Measurements from ENCODE around the gene PACRG. TPM values are rescaled to one million over a fixed set of nuclear protein-coding genes. Genes with fewer than 3 reads are reported as not detected.

PACRG gene
- polyA plus RNA-seq, 1 donor (not counting 4 experiments of a cell fraction or from before 2014, with no cell fraction given): 0.31 TPM

DNA sequence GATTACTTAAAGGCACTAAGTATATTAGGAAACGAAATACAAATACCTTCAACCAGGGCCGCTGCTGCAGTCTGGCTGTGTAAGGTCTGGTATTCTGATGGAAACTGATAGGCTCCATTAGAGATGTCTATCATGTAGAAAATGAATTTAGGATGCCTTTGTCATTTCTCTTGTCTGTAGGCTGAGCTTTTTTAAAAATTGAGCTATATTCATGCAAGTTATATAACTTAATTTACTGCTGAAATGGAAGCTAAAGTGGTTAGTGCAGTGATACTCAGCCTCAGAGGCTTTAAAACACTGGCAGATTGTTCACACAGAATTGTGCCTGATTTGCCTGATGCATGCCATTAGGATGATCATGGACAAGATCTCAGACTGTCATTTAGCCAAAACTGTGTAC lies 400.6 kb downstream of the PACRG start:
- H3K9me3 ChIP-seq (ENCODE audit: control insufficient read depth, low read depth, low read length): no peaks in the 10 kb centered on the region
- no peaks in the 10 kb centered on the region for H3K36me3 ChIP-seq (ENCODE audit: control insufficient read depth in 2 of 2, extremely low read depth in 1 of 2, insufficient read depth in 2 of 2, low read length in 2 of 2)
- H3K9me1 ChIP-seq (ENCODE audit: control insufficient read depth, extremely low read depth, insufficient read depth, low read length): no peaks in the 10 kb centered on the region
- H3K4me1 ChIP-seq (ENCODE audit: control insufficient read depth, extremely low read depth, insufficient read depth, low read length): no peaks in the 10 kb centered on the region
- H3K4me2 ChIP-seq (ENCODE audit: control insufficient read depth, extremely low read depth, insufficient read depth, low read depth, low read length): no peak overlapping the region
- H3K79me2 ChIP-seq (ENCODE audit: control insufficient read depth, insufficient read depth, low read length): no peaks in the 10 kb centered on the region
- H4K20me1 ChIP-seq (ENCODE audit: control insufficient read depth, extremely low read depth, insufficient read depth, low read length): no peaks in the 10 kb centered on the region
- DNase-seq (ENCODE audit: low read depth, low spot score) (no peak), FAIRE-seq (no peak)
- H3K4me3 ChIP-seq (ENCODE audit: control insufficient read depth in 2 of 3, extremely low read depth in 1 of 3, insufficient read depth in 2 of 3, low read depth in 1 of 3, low read length in 3 of 3): no peak overlapping the region
- no peak overlapping the region for H3K27ac ChIP-seq (ENCODE audit: control insufficient read depth, insufficient read depth, low read length)
- dilution Hi-C loops (cut with MboI; ENCODE audit: extremely low pct_ligation_motif_present, low sequenced_read_pairs): no loop called here
- H3K27me3 ChIP-seq (ENCODE audit: control insufficient read depth, extremely low read depth, insufficient read depth, low read length): no peaks in the 10 kb centered on the region
- TF ChIP-seq EZH2 (IDR thresholded peaks at IDR 0.05; ENCODE audit: low read length): no peak
- TF ChIP-seq, protein P1, sequence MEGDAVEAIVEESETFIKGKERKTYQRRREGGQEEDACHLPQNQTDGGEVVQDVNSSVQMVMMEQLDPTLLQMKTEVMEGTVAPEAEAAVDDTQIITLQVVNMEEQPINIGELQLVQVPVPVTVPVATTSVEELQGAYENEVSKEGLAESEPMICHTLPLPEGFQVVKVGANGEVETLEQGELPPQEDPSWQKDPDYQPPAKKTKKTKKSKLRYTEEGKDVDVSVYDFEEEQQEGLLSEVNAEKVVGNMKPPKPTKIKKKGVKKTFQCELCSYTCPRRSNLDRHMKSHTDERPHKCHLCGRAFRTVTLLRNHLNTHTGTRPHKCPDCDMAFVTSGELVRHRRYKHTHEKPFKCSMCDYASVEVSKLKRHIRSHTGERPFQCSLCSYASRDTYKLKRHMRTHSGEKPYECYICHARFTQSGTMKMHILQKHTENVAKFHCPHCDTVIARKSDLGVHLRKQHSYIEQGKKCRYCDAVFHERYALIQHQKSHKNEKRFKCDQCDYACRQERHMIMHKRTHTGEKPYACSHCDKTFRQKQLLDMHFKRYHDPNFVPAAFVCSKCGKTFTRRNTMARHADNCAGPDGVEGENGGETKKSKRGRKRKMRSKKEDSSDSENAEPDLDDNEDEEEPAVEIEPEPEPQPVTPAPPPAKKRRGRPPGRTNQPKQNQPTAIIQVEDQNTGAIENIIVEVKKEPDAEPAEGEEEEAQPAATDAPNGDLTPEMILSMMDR (optimal IDR thresholded peaks at IDR 0.05 in 1 of 3, IDR thresholded peaks at IDR 0.05 in 1 of 3, conservative IDR thresholded peaks at IDR 0.05 in 1 of 3; ENCODE audit: extremely low read depth in 1 of 3, insufficient read depth in 2 of 3, low read length in 3 of 3): no peak
- H2AFZ ChIP-seq (ENCODE audit: control insufficient read depth, low read length): no peak overlapping the region
- no peak overlapping the region for H3K9ac ChIP-seq (ENCODE audit: control insufficient read depth, extremely low read depth, insufficient read depth, low read length)

GRCh38 chr6:163132050-163132750 lies 404.4 kb downstream of the PACRG start:
- no peaks in the 10 kb centered on the region for H4K20me1 ChIP-seq (ENCODE audit: control insufficient read depth, extremely low read depth, insufficient read depth, low read length)
- no peak for FAIRE-seq
- H3K9ac ChIP-seq (ENCODE audit: control insufficient read depth, extremely low read depth, insufficient read depth, low read length): no peak overlapping the region
- H3K27ac ChIP-seq (ENCODE audit: control insufficient read depth, insufficient read depth, low read length): no peak overlapping the region
- TF ChIP-seq, protein P1 (optimal IDR thresholded peaks at IDR 0.05 in 1 of 3, IDR thresholded peaks at IDR 0.05 in 1 of 3, conservative IDR thresholded peaks at IDR 0.05 in 1 of 3; ENCODE audit: extremely low read depth in 1 of 3, insufficient read depth in 2 of 3, low read length in 3 of 3): no peak
- no peak for TF ChIP-seq EZH2 (IDR thresholded peaks at IDR 0.05; ENCODE audit: low read length)
- H3K27me3 ChIP-seq (ENCODE audit: control insufficient read depth, extremely low read depth, insufficient read depth, low read length): no peaks in the 10 kb centered on the region
- H3K4me1 ChIP-seq (ENCODE audit: control insufficient read depth, extremely low read depth, insufficient read depth, low read length): no peaks in the 10 kb centered on the region
- no peaks in the 10 kb centered on the region for H3K36me3 ChIP-seq (ENCODE audit: control insufficient read depth in 2 of 2, extremely low read depth in 1 of 2, insufficient read depth in 2 of 2, low read length in 2 of 2)
- no peak for DNase-seq (ENCODE audit: low read depth, low spot score)
- H2AFZ ChIP-seq (ENCODE audit: control insufficient read depth, low read length): no peak overlapping the region
- no peak overlapping the region for H3K4me2 ChIP-seq (ENCODE audit: control insufficient read depth, extremely low read depth, insufficient read depth, low read depth, low read length)
- dilution Hi-C loops (cut with MboI; ENCODE audit: extremely low pct_ligation_motif_present, low sequenced_read_pairs): no loop called here
- no peaks in the 10 kb centered on the region for H3K79me2 ChIP-seq (ENCODE audit: control insufficient read depth, insufficient read depth, low read length)
- H3K9me1 ChIP-seq (ENCODE audit: control insufficient read depth, extremely low read depth, insufficient read depth, low read length): no peaks in the 10 kb centered on the region
- H3K4me3 ChIP-seq (ENCODE audit: control insufficient read depth in 2 of 3, extremely low read depth in 1 of 3, insufficient read depth in 2 of 3, low read depth in 1 of 3, low read length in 3 of 3): no peak overlapping the region
- H3K9me3 ChIP-seq (ENCODE audit: control insufficient read depth, low read depth, low read length): no peaks in the 10 kb centered on the region
